ENCODE data around the gene LAMA2. TPM values are rescaled to one million over a fixed set of nuclear protein-coding genes. Genes with fewer than 3 reads are reported as not detected.

The LAMA2 gene
- total RNA-seq, 1 experiment from 2014 or later, result 2.2 TPM

DNA sequence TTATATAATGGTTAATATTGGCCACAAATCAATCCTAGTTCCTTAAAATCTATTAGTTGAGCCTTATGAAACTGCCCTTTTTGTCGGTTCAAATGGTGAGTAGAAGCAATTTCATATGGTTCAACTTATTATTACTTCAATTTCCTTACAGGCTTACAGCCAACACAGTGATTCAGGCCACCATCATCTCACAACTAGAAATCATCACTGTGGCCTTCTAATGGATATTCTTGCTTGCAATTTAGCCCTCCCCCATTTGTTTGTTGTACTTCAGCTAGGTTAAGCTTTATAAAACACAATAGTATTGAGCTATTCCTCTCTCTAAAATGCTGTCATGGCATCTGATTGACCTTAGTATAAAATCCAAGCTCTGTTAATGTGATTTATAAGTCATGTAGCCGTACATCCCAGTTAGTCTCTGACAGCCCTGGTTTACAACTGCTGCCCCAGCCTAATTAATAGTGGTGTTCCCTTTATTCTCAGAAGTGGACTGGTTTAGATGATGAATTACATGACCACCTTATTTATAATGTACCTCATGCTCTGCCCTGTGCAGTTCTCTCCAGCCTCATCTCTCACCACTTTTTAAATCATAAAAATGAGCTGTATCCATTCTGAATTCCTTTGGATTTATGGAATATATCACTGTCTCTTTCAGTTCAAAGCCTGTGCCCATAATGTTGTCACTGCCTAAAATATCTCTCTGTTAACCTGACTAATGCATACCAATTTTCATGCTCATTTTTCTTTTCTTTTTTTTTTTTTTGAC, 36.7 kb downstream of the LAMA2 start:
- Mint-ChIP-seq H3K36me3 (ENCODE audit: insufficient read depth, unreplicated experiment) (no peaks in the 10 kb centered on the region), H3K4me3 (ENCODE audit: unreplicated experiment) (no peak overlapping the region), H3K27ac (ENCODE audit: low read depth, unreplicated experiment) (no peak overlapping the region), H3K9me3 (ENCODE audit: unreplicated experiment) (no peaks in the 10 kb centered on the region), H3K27me3 (ENCODE audit: insufficient read depth, unreplicated experiment) (peaks cover 63% of the 10 kb centered on the region), H3K4me1 (ENCODE audit: insufficient read depth, unreplicated experiment) (no peaks in the 10 kb centered on the region)
- no peak for DNase-seq (ENCODE audit: unreplicated experiment)
- POLR2A ChIA-PET, result no interaction called here
- BruUV-seq (replicated peaks), result no TSS peak
- intact Hi-C loops (cut with micrococcal nuclease), result no loop called here
- TF ChIP-seq, protein P1, sequence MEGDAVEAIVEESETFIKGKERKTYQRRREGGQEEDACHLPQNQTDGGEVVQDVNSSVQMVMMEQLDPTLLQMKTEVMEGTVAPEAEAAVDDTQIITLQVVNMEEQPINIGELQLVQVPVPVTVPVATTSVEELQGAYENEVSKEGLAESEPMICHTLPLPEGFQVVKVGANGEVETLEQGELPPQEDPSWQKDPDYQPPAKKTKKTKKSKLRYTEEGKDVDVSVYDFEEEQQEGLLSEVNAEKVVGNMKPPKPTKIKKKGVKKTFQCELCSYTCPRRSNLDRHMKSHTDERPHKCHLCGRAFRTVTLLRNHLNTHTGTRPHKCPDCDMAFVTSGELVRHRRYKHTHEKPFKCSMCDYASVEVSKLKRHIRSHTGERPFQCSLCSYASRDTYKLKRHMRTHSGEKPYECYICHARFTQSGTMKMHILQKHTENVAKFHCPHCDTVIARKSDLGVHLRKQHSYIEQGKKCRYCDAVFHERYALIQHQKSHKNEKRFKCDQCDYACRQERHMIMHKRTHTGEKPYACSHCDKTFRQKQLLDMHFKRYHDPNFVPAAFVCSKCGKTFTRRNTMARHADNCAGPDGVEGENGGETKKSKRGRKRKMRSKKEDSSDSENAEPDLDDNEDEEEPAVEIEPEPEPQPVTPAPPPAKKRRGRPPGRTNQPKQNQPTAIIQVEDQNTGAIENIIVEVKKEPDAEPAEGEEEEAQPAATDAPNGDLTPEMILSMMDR (IDR thresholded peaks at IDR 0.05; ENCODE audit: unreplicated experiment), result no peak
- CTCF ChIA-PET, result no interaction called here

DNA sequence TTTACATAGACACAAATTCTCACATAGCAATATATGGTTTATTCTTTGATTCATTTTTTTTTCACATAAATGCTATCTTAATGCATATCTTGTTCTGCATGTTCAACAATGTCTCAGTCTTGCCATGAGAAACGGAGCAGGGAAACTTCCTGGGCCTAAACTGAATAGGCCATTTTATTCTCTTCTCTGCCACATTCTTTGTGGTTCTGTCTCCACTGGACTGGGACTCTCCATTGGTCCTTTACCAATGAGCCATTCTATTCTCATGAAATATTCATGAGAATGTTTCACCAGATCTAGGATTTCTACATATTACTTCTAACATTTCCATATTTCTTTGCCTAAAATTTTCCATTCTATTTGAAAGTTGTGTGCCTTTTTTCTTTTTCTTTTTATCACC, 42.8 kb downstream of the LAMA2 start:
- Mint-ChIP-seq H3K27me3 (ENCODE audit: insufficient read depth, unreplicated experiment) (peaks cover 45% of the 10 kb centered on the region), H3K4me1 (ENCODE audit: insufficient read depth, unreplicated experiment) (no peaks in the 10 kb centered on the region), H3K36me3 (ENCODE audit: insufficient read depth, unreplicated experiment) (no peaks in the 10 kb centered on the region), H3K27ac (ENCODE audit: low read depth, unreplicated experiment) (no peak overlapping the region), H3K9me3 (ENCODE audit: unreplicated experiment) (no peaks in the 10 kb centered on the region), H3K4me3 (ENCODE audit: unreplicated experiment) (no peak overlapping the region)
- DNase-seq (ENCODE audit: unreplicated experiment), result no peak
- no TSS peak for BruUV-seq (replicated peaks)
- POLR2A ChIA-PET, result no interaction called here
- CTCF ChIA-PET, result no interaction called here
- intact Hi-C loops (cut with micrococcal nuclease), result no loop called here
- TF ChIP-seq, protein P1 (IDR thresholded peaks at IDR 0.05; ENCODE audit: unreplicated experiment), result no peak

DNA sequence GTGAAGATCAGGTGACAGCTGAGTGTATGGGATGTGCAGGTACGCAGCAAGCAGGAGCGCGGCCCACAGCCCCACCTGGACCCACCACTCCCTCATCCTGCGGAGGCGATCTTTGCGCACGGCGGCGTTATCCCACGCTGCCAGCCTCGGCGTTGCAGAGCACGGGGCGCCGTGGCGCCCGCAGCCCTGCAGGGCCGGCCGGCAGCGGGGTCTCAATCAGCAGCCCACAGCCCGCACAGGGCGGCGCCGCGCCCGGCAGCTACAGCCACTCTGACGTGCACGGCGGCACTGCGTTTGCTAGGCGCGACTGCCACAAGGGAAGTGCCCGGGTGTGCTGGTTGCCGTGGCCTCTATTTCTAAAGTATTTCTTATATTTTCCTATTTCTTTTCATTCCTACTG, 46.9 kb downstream of the LAMA2 start:
- H3K9me3 Mint-ChIP-seq (ENCODE audit: unreplicated experiment), result no peaks in the 10 kb centered on the region
- CTCF ChIA-PET, result no interaction called here
- peaks cover 42% of the 10 kb centered on the region for H3K27me3 Mint-ChIP-seq (ENCODE audit: insufficient read depth, unreplicated experiment)
- no peak for DNase-seq (ENCODE audit: unreplicated experiment)
- H3K4me3 Mint-ChIP-seq (ENCODE audit: unreplicated experiment), result no peak overlapping the region
- no TSS peak for BruUV-seq (replicated peaks)
- H3K36me3 Mint-ChIP-seq (ENCODE audit: insufficient read depth, unreplicated experiment), result no peaks in the 10 kb centered on the region
- no peak overlapping the region for H3K27ac Mint-ChIP-seq (ENCODE audit: low read depth, unreplicated experiment)
- H3K4me1 Mint-ChIP-seq (ENCODE audit: insufficient read depth, unreplicated experiment), result no peaks in the 10 kb centered on the region
- TF ChIP-seq, protein P1 (IDR thresholded peaks at IDR 0.05; ENCODE audit: unreplicated experiment), result no peak
- POLR2A ChIA-PET, result no interaction called here
- intact Hi-C loops (cut with micrococcal nuclease), result no loop called here

DNA sequence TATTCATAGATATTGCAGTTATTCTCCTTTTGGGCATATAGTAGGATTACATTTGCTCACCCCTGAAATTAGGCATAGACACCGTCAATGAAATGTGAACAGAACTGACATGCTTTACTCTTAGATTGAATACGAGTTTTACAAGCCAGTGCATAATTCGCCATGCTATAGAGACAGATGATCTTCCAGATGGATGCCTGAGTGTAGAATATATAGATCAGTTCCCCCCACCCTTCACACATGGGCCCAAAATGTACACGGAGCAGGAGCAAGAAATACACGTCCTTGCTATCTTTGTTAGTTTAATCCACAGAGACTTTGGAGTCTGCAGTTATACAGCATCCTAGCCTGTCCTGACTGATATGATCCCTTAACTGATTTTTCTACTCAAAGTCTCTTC, 47.4 kb downstream of the LAMA2 start:
- Mint-ChIP-seq H3K36me3 (ENCODE audit: insufficient read depth, unreplicated experiment) (no peaks in the 10 kb centered on the region), H3K27ac (ENCODE audit: low read depth, unreplicated experiment) (no peak overlapping the region), H3K4me1 (ENCODE audit: insufficient read depth, unreplicated experiment) (no peaks in the 10 kb centered on the region), H3K9me3 (ENCODE audit: unreplicated experiment) (no peaks in the 10 kb centered on the region), H3K4me3 (ENCODE audit: unreplicated experiment) (no peak overlapping the region), H3K27me3 (ENCODE audit: insufficient read depth, unreplicated experiment) (peaks cover 37% of the 10 kb centered on the region)
- ChIA-PET POLR2A (no interaction called here), CTCF (no interaction called here)
- intact Hi-C loops (cut with micrococcal nuclease), result no loop called here
- no TSS peak for BruUV-seq (replicated peaks)
- no peak for DNase-seq (ENCODE audit: unreplicated experiment)
- TF ChIP-seq, protein P1 (IDR thresholded peaks at IDR 0.05; ENCODE audit: unreplicated experiment), result no peak
